MM.1S (cell line): ENCODE results near the gene ANXA6.
"Not testable (repeated sequence)": the region's sequence is repeated elsewhere in the genome, so short reads cannot be mapped to it uniquely, and the experiment has no call there.

Experiments used
- DNase-seq: peaks from one replicate; pipeline ENCODE4 v3.0.0-alpha.2; 2015
- H2AFZ ChIP-seq: fragments of 300-600 bp; sonication (generic); 2 replicates; pipeline ENCODE4 v1.6.0; 2016; ENCODE audit warnings: antibody characterized with exemption, low read length
- H3F3A ChIP-seq: fragments of 300-600 bp; sonication (generic); 2 replicates; pipeline ENCODE4 v1.6.1; 2016; ENCODE audit warnings: mild to moderate bottlenecking, antibody characterized with exemption, low read length, moderate library complexity, mixed read lengths; ENCODE audit not compliant: insufficient read depth
- H3K27ac ChIP-seq: fragments of 300-600 bp; sonication (generic); 2 replicates; pipeline ENCODE4 v1.5.1; 2016; ENCODE audit warnings: mild to moderate bottlenecking, low read length
- H3K27me3 ChIP-seq: fragments of 300-600 bp; sonication (generic); replicated peaks from 2 replicates; pipeline ENCODE4 v1.6.0; 2016; ENCODE audit warnings: low read length; ENCODE audit not compliant: insufficient read depth
- H3K36me3 ChIP-seq: fragments of 300-600 bp; sonication (generic); replicated peaks from 2 replicates; pipeline ENCODE4 v1.6.1; 2016; ENCODE audit warnings: mild to moderate bottlenecking, low read length, mixed read lengths; ENCODE audit not compliant: insufficient read depth
- H3K4me1 ChIP-seq: fragments of 300-600 bp; sonication (generic); 2 replicates; pipeline ENCODE4 v1.6.1; 2016; ENCODE audit warnings: low read length, mixed read lengths
- H3K4me2 ChIP-seq: fragments of 300-600 bp; sonication (generic); 2 replicates; pipeline ENCODE4 v1.6.0; 2016; ENCODE audit warnings: low read depth, low read length
- H3K4me3 ChIP-seq: fragments of 300-600 bp; sonication (generic); 2 replicates; pipeline ENCODE4 v1.5.1; 2016; ENCODE audit warnings: low read length, mixed read lengths
- H3K79me2 ChIP-seq: fragments of 300-600 bp; sonication (generic); 2 replicates; pipeline ENCODE4 v1.6.1; 2016; ENCODE audit warnings: mixed run types, low read length, mixed read lengths
- H3K9ac ChIP-seq: fragments of 300-600 bp; sonication (generic); 2 replicates; pipeline ENCODE4 v1.6.1; 2016; ENCODE audit warnings: low read length, mixed read lengths
- H3K9me2 ChIP-seq: fragments of 300-600 bp; sonication (generic); replicated peaks from 2 replicates; pipeline ENCODE4 v1.6.1; 2016; ENCODE audit warnings: mild to moderate bottlenecking, low read length, mixed read lengths; ENCODE audit not compliant: insufficient read depth
- H3K9me3 ChIP-seq: fragments of 300-600 bp; sonication (generic); replicated peaks from 2 replicates; pipeline ENCODE4 v1.6.1; 2016; ENCODE audit warnings: mild to moderate bottlenecking, low read length, mixed read lengths; ENCODE audit not compliant: insufficient read depth
- H4K20me1 ChIP-seq: fragments of 300-600 bp; sonication (generic); 2 replicates; pipeline ENCODE4 v1.6.1; 2016; ENCODE audit warnings: mild to moderate bottlenecking, low read length, moderate library complexity, mixed read lengths; ENCODE audit not compliant: insufficient read depth
- EZH2 ChIP-seq: fragments of 300-600 bp; sonication (generic); optimal IDR thresholded peaks from 2 replicates; pipeline ENCODE3; 2017; ENCODE audit warnings: low read depth, mild to moderate bottlenecking, antibody characterized with exemption, low read length, mixed read lengths
- EZH2phosphoT487 ChIP-seq: fragments of 300-600 bp; sonication (generic); IDR thresholded peaks from 2 replicates; pipeline ENCODE4 v1.6.1; 2018; ENCODE audit warnings: antibody characterized with exemption, low read length
- TF ChIP-seq, protein P1 (sequence below): fragments of 300-600 bp; sonication (generic); IDR thresholded peaks from 2 replicates; pipeline ENCODE4 v1.5.1; 2016; ENCODE audit warnings: antibody characterized with exemption, low read length, mixed read lengths

ANXA6 gene

DNA sequence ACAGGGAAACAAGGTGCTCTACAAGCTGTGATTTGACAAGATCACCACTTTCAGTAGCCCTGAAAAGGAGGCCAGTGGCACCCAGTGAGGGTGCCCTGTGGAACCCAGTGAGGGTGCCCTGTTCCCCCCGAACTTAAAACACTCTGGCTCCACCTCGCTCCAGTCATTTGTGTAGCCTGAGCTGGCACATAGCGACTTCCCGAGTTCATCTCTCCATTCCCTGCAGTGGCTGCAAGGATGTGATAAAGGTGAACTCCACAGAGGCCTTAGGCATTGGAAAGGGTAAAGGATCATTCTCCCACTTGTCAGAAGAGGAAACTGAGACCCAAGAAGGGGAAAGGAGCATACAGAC, 21.9 kb upstream of the ANXA6 start:
- Histone ChIP-seq H3F3A (no peaks in the 10 kb centered on the region), H3K4me2 (no peak overlapping the region), H3K9me3 (no peaks in the 10 kb centered on the region), H3K79me2 (no peaks in the 10 kb centered on the region), H3K9ac (no peak overlapping the region), H3K9me2 (no peaks in the 10 kb centered on the region), H3K27ac (no peak overlapping the region), H3K27me3 (no peaks in the 10 kb centered on the region), H2AFZ (no peak overlapping the region), H3K36me3 (no peaks in the 10 kb centered on the region; the same call in 1 of the 2 replicates), H4K20me1 (no peaks in the 10 kb centered on the region), H3K4me1 (no peaks in the 10 kb centered on the region), H3K4me3 (no peak overlapping the region)
- DNase-seq, result no peak
- TF ChIP-seq EZH2 (no peak), EZH2phosphoT487 (no peak)
- TF ChIP-seq, protein P1, sequence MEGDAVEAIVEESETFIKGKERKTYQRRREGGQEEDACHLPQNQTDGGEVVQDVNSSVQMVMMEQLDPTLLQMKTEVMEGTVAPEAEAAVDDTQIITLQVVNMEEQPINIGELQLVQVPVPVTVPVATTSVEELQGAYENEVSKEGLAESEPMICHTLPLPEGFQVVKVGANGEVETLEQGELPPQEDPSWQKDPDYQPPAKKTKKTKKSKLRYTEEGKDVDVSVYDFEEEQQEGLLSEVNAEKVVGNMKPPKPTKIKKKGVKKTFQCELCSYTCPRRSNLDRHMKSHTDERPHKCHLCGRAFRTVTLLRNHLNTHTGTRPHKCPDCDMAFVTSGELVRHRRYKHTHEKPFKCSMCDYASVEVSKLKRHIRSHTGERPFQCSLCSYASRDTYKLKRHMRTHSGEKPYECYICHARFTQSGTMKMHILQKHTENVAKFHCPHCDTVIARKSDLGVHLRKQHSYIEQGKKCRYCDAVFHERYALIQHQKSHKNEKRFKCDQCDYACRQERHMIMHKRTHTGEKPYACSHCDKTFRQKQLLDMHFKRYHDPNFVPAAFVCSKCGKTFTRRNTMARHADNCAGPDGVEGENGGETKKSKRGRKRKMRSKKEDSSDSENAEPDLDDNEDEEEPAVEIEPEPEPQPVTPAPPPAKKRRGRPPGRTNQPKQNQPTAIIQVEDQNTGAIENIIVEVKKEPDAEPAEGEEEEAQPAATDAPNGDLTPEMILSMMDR, result no peak

DNA sequence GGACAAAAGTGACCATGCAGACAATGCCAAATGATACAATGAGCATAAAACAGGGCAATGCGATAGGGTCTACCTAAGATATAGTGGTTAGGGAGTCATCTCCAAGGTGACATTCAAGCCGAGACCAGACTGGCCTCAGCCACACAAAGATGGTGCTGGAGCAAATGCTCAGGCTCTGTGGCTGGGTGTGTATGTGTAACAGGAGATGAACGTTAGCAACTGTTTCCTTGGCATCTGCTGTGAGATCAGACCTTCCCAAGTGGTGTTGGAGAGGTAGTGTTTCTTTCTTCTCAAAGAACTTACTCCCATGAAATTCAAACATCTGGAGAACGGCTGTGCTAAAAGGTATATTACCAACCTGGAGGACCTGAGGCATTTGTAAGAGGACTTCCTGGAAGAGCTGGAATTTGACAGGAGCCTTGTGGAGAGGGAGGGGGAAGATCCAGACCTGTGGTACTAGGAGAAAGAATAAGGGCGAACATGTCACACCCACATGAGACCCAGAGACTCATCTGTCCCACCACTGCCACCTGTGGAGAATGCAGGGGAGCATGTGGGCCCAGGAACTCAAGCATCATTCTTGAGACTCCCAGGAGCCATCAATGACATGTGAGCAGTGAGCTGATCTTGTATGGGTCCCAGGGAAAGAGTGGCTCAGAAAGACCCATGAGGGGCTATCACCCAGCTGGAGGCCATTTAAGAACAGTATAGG, 21.4 kb upstream of the ANXA6 start:
- Histone ChIP-seq H3K79me2 (no peaks in the 10 kb centered on the region), H2AFZ (no peak overlapping the region), H3K9ac (no peak overlapping the region), H3K9me2 (no peaks in the 10 kb centered on the region), H4K20me1 (no peaks in the 10 kb centered on the region), H3K4me2 (no peak overlapping the region), H3F3A (no peaks in the 10 kb centered on the region), H3K36me3 (no peaks in the 10 kb centered on the region; the same call in 1 of the 2 replicates), H3K27ac (no peak overlapping the region), H3K9me3 (no peaks in the 10 kb centered on the region), H3K4me1 (no peaks in the 10 kb centered on the region), H3K4me3 (no peak overlapping the region), H3K27me3 (no peaks in the 10 kb centered on the region)
- DNase-seq, result no peak
- no peak for TF ChIP-seq EZH2phosphoT487
- TF ChIP-seq, protein P1, result no peak
- TF ChIP-seq EZH2, result no peak

- TF ChIP-seq, protein P1, result no peak
- TF ChIP-seq EZH2, result no peak
- TF ChIP-seq EZH2phosphoT487, result no peak
- no peaks in the 10 kb centered on the region for H4K20me1 ChIP-seq
- no peaks in the 10 kb centered on the region for H3K79me2 ChIP-seq
- no peak overlapping the region for H3K9ac ChIP-seq
- DNase-seq, result no peak
- no peak overlapping the region for H3K4me3 ChIP-seq
- H3K9me3 ChIP-seq, result no peaks in the 10 kb centered on the region
- no peaks in the 10 kb centered on the region for H3K4me1 ChIP-seq
- no peaks in the 10 kb centered on the region for H3K9me2 ChIP-seq
- H2AFZ ChIP-seq, result no peak overlapping the region
- H3K27ac ChIP-seq, result no peak overlapping the region
- H3K4me2 ChIP-seq, result no peak overlapping the region
- no peaks in the 10 kb centered on the region for H3K27me3 ChIP-seq
- H3K36me3 ChIP-seq, result no peaks in the 10 kb centered on the region; the same call in 1 of the 2 replicates
- no peaks in the 10 kb centered on the region for H3F3A ChIP-seq
Observed at GRCh38 chr5:151178372-151178771, 20.8 kb upstream of the ANXA6 start.

DNA sequence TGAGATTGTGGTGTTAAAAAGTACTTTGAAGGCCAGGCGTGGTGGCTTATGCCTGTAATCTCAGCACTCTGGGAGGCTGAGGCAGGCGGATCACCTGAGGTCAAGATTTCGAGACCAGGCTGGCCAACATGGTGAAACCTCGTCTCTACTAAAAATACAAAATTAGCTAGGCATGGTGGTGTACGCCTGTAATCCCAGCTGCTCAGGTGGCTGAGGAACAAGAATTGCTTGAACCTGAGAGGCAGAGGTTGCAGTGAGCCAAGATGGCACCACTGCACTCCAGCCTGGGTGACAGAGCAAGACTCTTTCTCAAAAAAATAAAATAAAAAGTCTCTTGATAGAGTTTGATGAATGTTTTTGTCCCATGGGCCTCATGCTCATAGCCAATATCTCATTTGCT, 18.7 kb upstream of the ANXA6 start:
- not testable (repeated sequence) for H3K9ac ChIP-seq, DNase-seq, H3K36me3 ChIP-seq, H4K20me1 ChIP-seq, H3F3A ChIP-seq, H3K4me1 ChIP-seq, H3K27me3 ChIP-seq, H2AFZ ChIP-seq, H3K9me2 ChIP-seq, H3K79me2 ChIP-seq, H3K27ac ChIP-seq, H3K4me2 ChIP-seq, H3K4me3 ChIP-seq, H3K9me3 ChIP-seq
